Panc1 (cell line): ENCODE measurements around the gene SLC2A11. TPM values are rescaled to one million over a fixed set of nuclear protein-coding genes. Genes with fewer than 3 reads are reported as not detected.

Experiments used
- ATAC-seq: fragments of 200-7000 bp; cut with Tn5 transposase; 2 replicates; pipeline ENCODE4 v1.9.1; 2020; ENCODE audit warnings: mild to moderate bottlenecking, moderate library complexity
- BruUV-seq: library from RNA; stranded (reverse); fragments of 400-500 nt; replicated peaks from 2 replicates; lab custom pipeline; 2021; lab: Mats Ljungman, UMichigan
- CTCF ChIA-PET: fragments of 300-600 bp; sonication (Branson Sonifier 250); formaldehyde crosslinking; loops from one replicate; lab custom pipeline; 2022; ENCODE audit warnings: antibody characterized with exemption; lab: Charles Lee
- POLR2A ChIA-PET: fragments of 300-600 bp; sonication (Branson Sonifier 250); formaldehyde crosslinking; loops from one replicate; lab custom pipeline; 2022; ENCODE audit warnings: antibody characterized with exemption; lab: Charles Lee
- DNase-seq: peaks from one replicate; pipeline ENCODE4 v3.0.0-alpha.2; 2010; ENCODE audit warnings: low read depth, low spot score
- H3K27ac ChIP-seq: 2 replicates; pipeline ENCODE4 v1.5.1; 2011; ENCODE audit warnings: mild to moderate bottlenecking, low read length, inconsistent platforms
- H3K27me3 ChIP-seq: fragments of 200-500 bp; sonication (Bioruptor generic); 2 replicates; pipeline ENCODE4 v1.6.0; 2014; ENCODE audit warnings: low read length, inconsistent platforms; ENCODE audit not compliant: control insufficient read depth, insufficient read depth
- H3K36me3 ChIP-seq: fragments of 200-500 bp; sonication (Bioruptor generic); 2 replicates; pipeline ENCODE4 v1.5.1; 2014; ENCODE audit warnings: inconsistent platforms, mild to moderate bottlenecking, low read length, moderate library complexity; ENCODE audit not compliant: control insufficient read depth, insufficient read depth
- H3K4me1 ChIP-seq: 2 replicates; pipeline ENCODE4 v1.5.1; 2011; ENCODE audit warnings: inconsistent platforms, mild to moderate bottlenecking, low read length, moderate library complexity; ENCODE audit not compliant: control insufficient read depth, insufficient read depth
- H3K4me3 ChIP-seq, 2 experiments: 2 replicates each; pipeline ENCODE4 v1.5.1; 2011 to 2012; ENCODE audit warnings: low read depth in 2 of 2, low read length in 2 of 2, mild to moderate bottlenecking in 2 of 2, inconsistent platforms in 1 of 2, moderate library complexity in 1 of 2
- H3K9me3 ChIP-seq: fragments of 200-500 bp; sonication (Bioruptor generic); 2 replicates; pipeline ENCODE4 v1.5.1; 2014; ENCODE audit warnings: low read depth, mild to moderate bottlenecking, inconsistent platforms, low read length, moderate library complexity; ENCODE audit not compliant: control insufficient read depth, insufficient read depth
- CTCF ChIP-seq: fragments of 450-650 bp; IDR thresholded peaks from 2 replicates; pipeline ENCODE4 v1.5.1; 2017; ENCODE audit warnings: mild to moderate bottlenecking
- POLR2AphosphoS5 ChIP-seq: IDR thresholded peaks from 2 replicates; pipeline ENCODE4 v1.6.1; 2012; ENCODE audit warnings: mild to moderate bottlenecking, low read depth, low read length, moderate library complexity
- REST ChIP-seq, 2 experiments: IDR thresholded peaks; 2 replicates each; pipeline ENCODE4 v1.6.1; 2011 to 2012; ENCODE audit warnings: low read depth in 2 of 2, control low read depth in 1 of 2, low read length in 1 of 2, mild to moderate bottlenecking in 1 of 2, moderate library complexity in 1 of 2; ENCODE audit not compliant: insufficient read depth in 1 of 2
- SIN3A ChIP-seq: IDR thresholded peaks from 2 replicates; pipeline ENCODE4 v1.6.1; 2012; ENCODE audit warnings: low read depth, mild to moderate bottlenecking, low read length, moderate library complexity, borderline replicate concordance; ENCODE audit not compliant: insufficient read depth
- TCF7L2 ChIP-seq: IDR thresholded peaks from 2 replicates; pipeline ENCODE4 v1.6.1; 2011; ENCODE audit warnings: mild to moderate bottlenecking, low read depth, low read length, inconsistent platforms
- in situ Hi-C: cut with HindIII; loops from 2 replicates; pipeline ENCODE4 v1.10.0; 2016; ENCODE audit warnings: low sequenced_read_pairs, low pct_unique_long_range_greater_than_20kb
- intact Hi-C: fragments of 100-400 bp; cut with micrococcal nuclease; formaldehyde crosslinking; loops from one replicate; pipeline ENCODE4 v1.10.0; 2022; ENCODE audit not compliant: unreplicated experiment
- total RNA-seq: library from RNA; stranded (reverse); gene quantifications from one replicate; pipeline ENCODE4 v1.2.1, GENCODE V29; 2021; ENCODE audit not compliant: unreplicated experiment

Gene SLC2A11
- total RNA-seq, 1 experiment from 2014 or later = 33.8 TPM

DNA sequence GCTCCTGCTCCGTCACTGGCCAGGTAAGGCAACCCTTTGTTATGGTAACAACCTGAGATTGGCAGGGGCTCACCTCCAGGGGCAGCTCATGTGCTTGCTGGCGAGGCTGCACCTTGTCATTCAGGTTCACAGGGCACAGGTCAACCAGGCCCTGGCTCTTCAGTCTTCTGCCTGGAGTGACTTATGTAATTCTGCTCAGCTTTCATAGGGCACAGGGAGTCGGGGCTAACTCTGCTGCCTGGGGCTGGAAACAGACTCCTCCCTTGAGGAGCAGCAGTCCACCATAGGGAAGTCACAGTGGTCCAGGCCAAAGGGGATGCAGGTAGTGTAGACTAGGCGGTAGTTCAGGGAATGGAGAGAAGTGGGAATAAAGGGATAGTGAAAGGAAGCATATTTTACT lies 35.0 kb downstream of the SLC2A11 start:
- ChIA-PET CTCF (no interaction called here), POLR2A (no interaction called here)
- ATAC-seq (no peak), DNase-seq (no peak)
- intact Hi-C loops (no loop called here), in situ Hi-C loops (no loop called here)
- H3K27ac ChIP-seq = no peak overlapping the region
- H3K36me3 ChIP-seq = peaks cover 6% of the 10 kb centered on the region; the same call in 1 of the 2 replicates
- H3K9me3 ChIP-seq = no peaks in the 10 kb centered on the region
- H3K27me3 ChIP-seq = no peaks in the 10 kb centered on the region
- H3K4me1 ChIP-seq = peaks cover 21% of the 10 kb centered on the region
- no peak overlapping the region for H3K4me3 ChIP-seq
- TF ChIP-seq POLR2AphosphoS5 (no peak), SIN3A (no peak), CTCF (no peak), REST (IDR thresholded peaks at IDR 0.05; ENCODE audit: insufficient read depth in 1 of 2, low read depth in 2 of 2, low read length in 1 of 2) (no peak), TCF7L2 (no peak)
- BruUV-seq = no TSS peak

- intact Hi-C loops (no loop called here), in situ Hi-C loops (no loop called here)
- TF ChIP-seq CTCF (no peak), TCF7L2 (no peak), POLR2AphosphoS5 (no peak), SIN3A (no peak), REST (IDR thresholded peaks at IDR 0.05; ENCODE audit: insufficient read depth in 1 of 2, low read depth in 2 of 2, low read length in 1 of 2) (no peak)
- Histone ChIP-seq H3K9me3 (no peaks in the 10 kb centered on the region), H3K4me1 (peaks cover 21% of the 10 kb centered on the region), H3K4me3 (peak overlapping the region; percentile 72 to 74), H3K27ac (peak overlapping the region; percentile 93), H3K36me3 (peaks cover 6% of the 10 kb centered on the region; the same call in 1 of the 2 replicates), H3K27me3 (no peaks in the 10 kb centered on the region)
- CTCF ChIA-PET = interaction anchor here (1.3 kb wide), 1 partner anchor 20 kb away, joined by 3 read pairs; no protein-coding TSS in a partner anchor
- ATAC-seq (no peak), DNase-seq (no peak)
- POLR2A ChIA-PET = interaction anchor here (1.2 kb wide), 1 partner anchor 21 kb away, joined by 4 read pairs; no protein-coding TSS in a partner anchor
- BruUV-seq = no TSS peak
Measured at GRCh38 chr22:23893121-23893944, 35.7 kb downstream of the SLC2A11 start.
